Colonic mucosa (tissue), 4 donors: Measurements from ENCODE around the gene AURKB. TPM values are rescaled to one million over a fixed set of nuclear protein-coding genes. Genes with fewer than 3 reads are reported as not detected.

Experiments
- DNase-seq: peaks from one replicate; pipeline ENCODE4 v3.0.0-alpha.2; 2020
- H3K27ac ChIP-seq: fragments of 200-600 bp; one replicate; pipeline ENCODE4 v1.8.0; 2021
- H3K27me3 ChIP-seq: fragments of 200-600 bp; one replicate; pipeline ENCODE4 v1.8.0; 2021
- H3K36me3 ChIP-seq: fragments of 200-600 bp; one replicate; pipeline ENCODE4 v1.8.0; 2021
- H3K4me1 ChIP-seq: fragments of 200-600 bp; one replicate; pipeline ENCODE4 v1.8.0; 2021; ENCODE audit warnings: mild to moderate bottlenecking
- H3K4me3 ChIP-seq: fragments of 200-600 bp; one replicate; pipeline ENCODE4 v1.8.0; 2021
- H3K9ac ChIP-seq, 2 donors: one replicate each; pipeline ENCODE4 v1.7.0; 2013; ENCODE audit warnings: control low read depth in 2 of 2, low read depth in 2 of 2, low read length in 2 of 2
- H3K9me3 ChIP-seq: fragments of 200-600 bp; one replicate; pipeline ENCODE4 v1.8.0; 2021
- intact Hi-C: fragments of 100-400 bp; cut with DNase I; formaldehyde crosslinking; loops from one replicate; pipeline ENCODE4 v1.14.1; 2022
- total RNA-seq, 2 donors: library from RNA; stranded (reverse); fragmentation: NEBNext Ultra II Directional in 1 of 2; extraction: Animal tissue kit (Norgen Biotek cat#: 25700) in 1 of 2; gene quantifications; one replicate each; pipeline ENCODE4 v1.2.1, GENCODE V29; 2021
- TF ChIP-seq, protein P1 (sequence below): fragments of 200-600 bp; IDR thresholded peaks from one replicate; pipeline ENCODE4 v1.8.0; 2022; ENCODE audit warnings: antibody characterized with exemption, mild to moderate bottlenecking
- donor health status: healthy.
- donor health status: DM: no; HTN: no; CAD: no.
- donor health status: DM: no; HTN: no; CAD: no.

The AURKB gene
- total RNA-seq, 2 donors from 2014 or later: 18.6 to 86.4 TPM

DNA sequence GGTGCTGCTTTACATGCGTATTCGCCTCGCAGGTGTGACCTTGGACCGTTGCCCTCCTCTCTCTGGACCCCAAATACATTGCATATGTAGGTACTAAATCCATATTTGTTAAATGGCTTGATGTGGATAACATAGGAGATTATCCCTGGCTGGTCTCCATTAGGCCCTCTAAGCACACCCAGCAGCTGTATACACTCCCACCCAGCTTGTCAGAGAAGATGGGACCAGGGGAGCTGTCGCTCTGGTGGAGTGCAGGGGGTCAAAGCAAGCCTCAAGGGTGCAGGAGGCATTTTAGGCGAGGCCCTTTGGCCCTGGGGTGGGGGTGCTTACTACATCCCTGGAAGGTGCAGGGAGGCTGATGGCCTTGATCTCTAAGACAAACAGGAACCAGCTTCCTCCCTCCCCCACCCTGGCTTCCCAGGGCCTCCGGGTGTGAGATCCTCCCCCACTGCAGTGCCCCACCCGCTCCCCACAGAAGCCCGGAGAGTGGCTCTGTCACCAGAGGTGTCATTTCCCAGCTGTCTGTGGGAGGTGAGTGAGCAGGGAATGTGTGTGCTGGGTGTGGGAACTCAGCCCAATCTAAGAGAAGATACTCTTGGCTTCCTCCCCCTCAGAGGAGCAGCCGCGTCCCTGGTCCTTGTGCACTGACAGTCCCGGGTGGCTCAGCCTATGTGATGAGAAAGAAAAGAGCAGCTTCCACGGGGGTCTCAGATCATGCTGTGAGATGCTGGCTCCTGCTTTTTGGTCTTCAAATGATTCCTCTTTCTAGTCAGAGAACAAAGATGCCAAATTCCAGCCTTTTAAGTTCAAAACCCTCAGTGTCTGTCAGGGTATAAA, 46.2 kb downstream of the AURKB start:
- Histone ChIP-seq H3K27ac (peak overlapping the region; percentile 98), H3K4me3 (no peak overlapping the region), H3K36me3 (no peaks in the 10 kb centered on the region), H3K9ac (peak overlapping the region; percentile 48 to 88), H3K9me3 (no peaks in the 10 kb centered on the region), H3K27me3 (no peaks in the 10 kb centered on the region), H3K4me1 (peaks cover 22% of the 10 kb centered on the region)
- intact Hi-C loops: no loop called here
- TF ChIP-seq, protein P1, sequence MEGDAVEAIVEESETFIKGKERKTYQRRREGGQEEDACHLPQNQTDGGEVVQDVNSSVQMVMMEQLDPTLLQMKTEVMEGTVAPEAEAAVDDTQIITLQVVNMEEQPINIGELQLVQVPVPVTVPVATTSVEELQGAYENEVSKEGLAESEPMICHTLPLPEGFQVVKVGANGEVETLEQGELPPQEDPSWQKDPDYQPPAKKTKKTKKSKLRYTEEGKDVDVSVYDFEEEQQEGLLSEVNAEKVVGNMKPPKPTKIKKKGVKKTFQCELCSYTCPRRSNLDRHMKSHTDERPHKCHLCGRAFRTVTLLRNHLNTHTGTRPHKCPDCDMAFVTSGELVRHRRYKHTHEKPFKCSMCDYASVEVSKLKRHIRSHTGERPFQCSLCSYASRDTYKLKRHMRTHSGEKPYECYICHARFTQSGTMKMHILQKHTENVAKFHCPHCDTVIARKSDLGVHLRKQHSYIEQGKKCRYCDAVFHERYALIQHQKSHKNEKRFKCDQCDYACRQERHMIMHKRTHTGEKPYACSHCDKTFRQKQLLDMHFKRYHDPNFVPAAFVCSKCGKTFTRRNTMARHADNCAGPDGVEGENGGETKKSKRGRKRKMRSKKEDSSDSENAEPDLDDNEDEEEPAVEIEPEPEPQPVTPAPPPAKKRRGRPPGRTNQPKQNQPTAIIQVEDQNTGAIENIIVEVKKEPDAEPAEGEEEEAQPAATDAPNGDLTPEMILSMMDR: no peak
- DNase-seq: peak; percentile 88

DNA sequence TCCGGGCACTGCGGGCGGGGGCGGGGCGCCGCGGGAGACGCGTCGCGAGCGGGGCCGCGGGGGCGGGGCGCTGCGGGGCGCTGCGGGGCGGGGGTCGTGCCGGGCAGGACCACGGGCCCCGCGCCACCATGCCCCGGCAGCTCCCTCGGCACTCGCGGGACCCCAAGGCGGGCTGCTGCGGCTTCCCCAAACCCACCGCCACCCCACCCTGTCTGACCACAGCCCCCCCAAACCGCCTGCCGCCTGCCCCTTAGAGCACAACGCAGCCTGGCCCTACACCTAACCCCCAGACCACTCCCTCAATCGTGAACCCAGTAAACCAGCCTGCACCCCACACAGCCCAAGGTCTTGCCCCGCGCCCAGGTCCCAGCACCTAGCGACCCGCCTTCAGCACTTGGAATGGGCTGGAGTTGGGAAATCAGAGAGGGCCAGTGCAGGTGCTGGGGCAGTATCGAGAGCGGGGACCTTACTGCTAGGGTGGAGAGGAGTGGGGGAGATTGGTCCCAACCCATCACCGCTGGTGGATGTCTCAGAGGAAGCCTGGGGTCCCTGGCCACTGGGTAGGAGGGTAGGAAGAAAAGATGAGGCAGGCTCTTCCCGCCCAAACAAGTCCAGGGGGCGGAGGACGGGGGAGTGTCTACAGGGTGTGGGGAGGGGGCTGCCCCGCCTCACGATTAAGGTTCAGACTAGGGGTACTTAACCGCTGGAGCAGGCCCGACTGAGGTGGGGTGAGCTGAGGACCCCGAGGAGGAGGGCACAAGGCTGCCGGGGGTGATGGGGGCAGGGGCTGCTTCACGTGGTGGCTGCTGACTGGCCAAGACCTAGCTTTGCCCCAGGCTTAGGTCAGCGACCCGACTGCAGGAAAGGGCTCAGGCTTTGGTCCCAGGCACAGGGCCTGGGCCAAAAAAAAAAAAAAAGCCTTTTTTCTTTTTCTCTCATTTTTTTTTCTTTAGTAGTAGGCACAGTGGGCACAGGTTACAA, 47.1 kb downstream of the AURKB start:
- no peaks in the 10 kb centered on the region for H3K9me3 ChIP-seq
- H3K27me3 ChIP-seq: no peaks in the 10 kb centered on the region
- peaks cover 22% of the 10 kb centered on the region for H3K4me1 ChIP-seq
- peak overlapping the region; percentile 98 for H3K27ac ChIP-seq
- intact Hi-C loops: no loop called here
- TF ChIP-seq, protein P1: no peak
- peak overlapping the region; percentile 96 for H3K4me3 ChIP-seq
- H3K36me3 ChIP-seq: no peaks in the 10 kb centered on the region
- peak; percentile 44 for DNase-seq
- peak overlapping the region; percentile 88 to 100 for H3K9ac ChIP-seq

GRCh38 chr17:8162233-8162996, 48.0 kb downstream of the AURKB start, which contains the start of gene VAMP2:
VAMP2 (minus strand) TSS chr17:8162948; CDS start chr17:8162879, 69 bp downstream.
- DNase-seq: peak; percentile 78
- H3K4me3 ChIP-seq: peak within 1 kb of the TSS; percentile 96
- intact Hi-C loops: no loop called here
- H3K4me1 ChIP-seq: peaks cover 22% of the 10 kb centered on the region
- H3K27ac ChIP-seq: peak within 1 kb of the TSS; percentile 98
- no peaks in the 10 kb centered on the region for H3K27me3 ChIP-seq
- H3K9me3 ChIP-seq: no peaks in the 10 kb centered on the region
- TF ChIP-seq, protein P1: no peak
- H3K9ac ChIP-seq: peak within 1 kb of the TSS; percentile 98 to 100
- no peaks in the 10 kb centered on the region for H3K36me3 ChIP-seq

DNA sequence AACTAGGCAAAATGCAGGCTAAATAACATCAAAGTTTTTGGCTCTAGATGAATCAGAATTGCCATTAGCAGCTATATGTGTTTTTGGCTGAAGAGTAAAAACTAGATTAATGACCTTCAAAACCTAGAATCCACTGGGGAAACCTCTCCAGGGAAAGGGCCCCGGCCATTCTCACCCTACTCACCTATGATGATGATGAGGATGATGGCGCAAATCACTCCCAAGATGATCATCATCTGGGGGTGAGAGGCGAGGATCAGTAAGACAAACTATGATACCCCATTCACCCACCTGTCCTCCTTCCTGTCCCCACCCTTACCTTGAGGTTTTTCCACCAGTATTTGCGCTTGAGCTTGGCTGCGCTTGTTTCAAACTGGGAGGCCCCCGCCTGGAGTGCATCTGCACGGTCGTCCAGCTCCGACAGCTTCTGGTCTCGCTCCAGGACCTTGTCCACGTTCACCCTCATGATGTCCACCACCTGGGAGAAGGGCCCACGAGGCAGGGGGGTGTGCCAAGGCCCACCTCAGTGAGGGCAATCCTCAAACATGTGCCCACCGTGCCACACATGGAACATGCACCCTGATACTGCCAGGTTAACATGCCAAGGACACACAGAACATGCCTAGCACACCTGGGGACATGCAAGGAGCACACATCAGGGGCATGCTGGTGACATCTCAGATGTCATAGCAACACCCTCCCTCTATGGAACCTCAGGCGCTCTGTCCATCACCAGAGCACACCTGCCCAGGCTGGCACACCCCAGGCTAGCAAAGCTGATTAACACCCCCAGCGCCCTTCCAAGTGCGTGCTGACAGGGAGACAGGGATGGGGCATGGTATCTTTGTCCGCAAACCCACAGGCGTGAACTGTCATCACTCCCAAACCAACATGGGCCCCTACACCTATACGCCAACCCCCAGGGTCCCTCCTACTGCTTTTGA, 48.8 kb downstream of the AURKB start:
- Histone ChIP-seq H3K9ac (peak overlapping the region; percentile 98 to 100), H3K4me1 (peaks cover 22% of the 10 kb centered on the region), H3K36me3 (no peaks in the 10 kb centered on the region), H3K9me3 (no peaks in the 10 kb centered on the region), H3K27me3 (no peaks in the 10 kb centered on the region), H3K4me3 (peak overlapping the region; percentile 96), H3K27ac (peak overlapping the region; percentile 98)
- TF ChIP-seq, protein P1: no peak
- intact Hi-C loops: no loop called here
- no peak for DNase-seq
